Liver (tissue), 9 donors: Measurements from ENCODE around the gene AKAP13. TPM values are rescaled to one million over a fixed set of nuclear protein-coding genes. Genes with fewer than 3 reads are reported as not detected.

ENCODE experiments used
- DNase-seq: peaks from one replicate; pipeline ENCODE4 v3.0.0-alpha.2; 2017; ENCODE audit warnings: low spot score
- H3K27ac ChIP-seq, 2 donors: one replicate each; pipeline ENCODE4 v1.7.0; 2013; ENCODE audit warnings: inconsistent platforms in 2 of 2, low read length in 2 of 2, control low read depth in 1 of 2, low read depth in 1 of 2, mild to moderate bottlenecking in 1 of 2
- H3K27me3 ChIP-seq, 4 donors: one replicate each; pipeline versions ENCODE4 v1.6.1 to v1.7.0; 2013; ENCODE audit warnings: low read length in 3 of 4, inconsistent platforms in 1 of 4, mild to moderate bottlenecking in 1 of 4, moderate library complexity in 1 of 4; ENCODE audit not compliant: control insufficient read depth in 4 of 4, insufficient read depth in 4 of 4
- H3K36me3 ChIP-seq, 4 donors: one replicate each; pipeline versions ENCODE4 v1.6.1 to v1.7.0; 2013; ENCODE audit warnings: low read length in 3 of 4, mild to moderate bottlenecking in 3 of 4, low read depth in 1 of 4, moderate library complexity in 1 of 4; ENCODE audit not compliant: control insufficient read depth in 4 of 4, insufficient read depth in 3 of 4
- H3K4me1 ChIP-seq, 4 donors: one replicate each; pipeline versions ENCODE4 v1.6.1 to v1.7.0; 2013; ENCODE audit warnings: low read length in 3 of 4, mild to moderate bottlenecking in 3 of 4, moderate library complexity in 1 of 4; ENCODE audit not compliant: control insufficient read depth in 4 of 4, insufficient read depth in 4 of 4
- H3K4me3 ChIP-seq, 3 donors: one replicate each; pipeline versions ENCODE4 v1.6.1 to v1.7.0; 2013; ENCODE audit warnings: low read length in 3 of 3, control low read depth in 1 of 3, low read depth in 1 of 3, mild to moderate bottlenecking in 1 of 3
- H3K9ac ChIP-seq, 2 donors: one replicate each; pipeline ENCODE4 v1.7.0; 2013; ENCODE audit warnings: low read length in 2 of 2, mild to moderate bottlenecking in 2 of 2, moderate library complexity in 2 of 2, control low read depth in 1 of 2, low read depth in 1 of 2
- H3K9me3 ChIP-seq, 4 donors: one replicate each; pipeline versions ENCODE4 v1.6.1 to v1.7.0; 2013; ENCODE audit warnings: low read length in 3 of 4; ENCODE audit not compliant: control insufficient read depth in 4 of 4
- CTCF ChIP-seq: fragments of 150-350 bp; IDR thresholded peaks from 2 replicates; pipeline ENCODE4 v1.5.1; 2017; ENCODE audit warnings: improper control_type of control experiment, low read depth, low read length; ENCODE audit not compliant: missing input control
- EGR1 ChIP-seq, 2 donors: IDR thresholded peaks; 2 replicates each; pipeline ENCODE4 v1.6.1; 2016 to 2018; ENCODE audit warnings: antibody characterized with exemption in 2 of 2, low read depth in 2 of 2
- FOXA1 ChIP-seq: IDR thresholded peaks from 2 replicates; pipeline ENCODE4 v1.6.1; 2016; ENCODE audit warnings: antibody characterized with exemption
- FOXA2 ChIP-seq: IDR thresholded peaks from 2 replicates; pipeline ENCODE4 v1.6.1; 2016; ENCODE audit warnings: antibody characterized with exemption
- GABPA ChIP-seq, 2 donors: IDR thresholded peaks in 1 of 2; conservative IDR thresholded peaks in 1 of 2; 2 replicates each; pipeline ENCODE4 v1.6.1; 2016; ENCODE audit warnings: antibody characterized with exemption in 2 of 2, mild to moderate bottlenecking in 1 of 2, moderate library complexity in 1 of 2
- HNF4A ChIP-seq, 2 donors: conservative IDR thresholded peaks; 2 replicates each; pipeline ENCODE4 v1.6.1; 2016; ENCODE audit warnings: antibody characterized with exemption in 2 of 2, mild to moderate bottlenecking in 2 of 2
- HNF4G ChIP-seq: IDR thresholded peaks from 2 replicates; pipeline ENCODE4 v1.6.1; 2016; ENCODE audit warnings: antibody characterized with exemption
- JUND ChIP-seq, 2 donors: IDR thresholded peaks; 2 replicates each; pipeline ENCODE4 v1.6.1; 2016; ENCODE audit warnings: antibody characterized with exemption in 2 of 2
- NR2F2 ChIP-seq: IDR thresholded peaks from 2 replicates; pipeline ENCODE4 v1.6.1; 2016; ENCODE audit warnings: antibody characterized with exemption
- RAD21 ChIP-seq, 2 donors: IDR thresholded peaks; 2 replicates each; pipeline ENCODE4 v1.6.1; 2016; ENCODE audit warnings: antibody characterized with exemption in 2 of 2, mild to moderate bottlenecking in 2 of 2
- RXRA ChIP-seq, 2 donors: IDR thresholded peaks; 2 replicates each; pipeline ENCODE4 v1.6.1; 2017 to 2018; ENCODE audit warnings: antibody characterized with exemption in 2 of 2, mild to moderate bottlenecking in 1 of 2
- TAF1 ChIP-seq: conservative IDR thresholded peaks from 2 replicates; pipeline ENCODE4 v1.6.1; 2016; ENCODE audit warnings: antibody characterized with exemption, mild to moderate bottlenecking
- YY1 ChIP-seq: IDR thresholded peaks from 2 replicates; pipeline ENCODE4 v1.6.1; 2016; ENCODE audit warnings: antibody characterized with exemption, mild to moderate bottlenecking
- ZBTB33 ChIP-seq: IDR thresholded peaks from 2 replicates; pipeline ENCODE4 v1.6.1; 2016; ENCODE audit warnings: antibody characterized with exemption
- WGBS: extraction: QIAGEN DNeasy Blood & Tissue Kit; methylation state at CpG from one replicate; pipeline ENCODE4 v1.1.7; 2013; 5-methylcytosine and 5-hydroxymethylcytosine counted together
- polyA plus RNA-seq, 2 donors: library from polyadenylated mRNA; stranded (reverse) in 1 of 2; unstranded in 1 of 2; fragments of 200-250 nt in 1 of 2; fragments of >200 nt in 1 of 2; fragmentation: Nextera tagmentation in 1 of 2; extraction: Ambion mirVana in 1 of 2; gene quantifications; one replicate each; pipeline versions ENCODE4 v1.2.1 to v1.2.3, GENCODE V29; 2013 to 2015
- total RNA-seq, 2 donors: library from RNA; depleted of rRNA; stranded (reverse); fragments of >200 nt; gene quantifications; one replicate each; pipeline ENCODE4 v1.2.3, GENCODE V29; 2014
- TF ChIP-seq, protein P1 (sequence below): IDR thresholded peaks from 2 replicates; pipeline ENCODE4 v1.6.1; 2016; ENCODE audit warnings: antibody characterized with exemption
- TF ChIP-seq, protein P2 (sequence below): IDR thresholded peaks from 2 replicates; pipeline ENCODE4 v1.6.1; 2016; ENCODE audit warnings: antibody characterized with exemption
- TF ChIP-seq, protein P3 (sequence below): IDR thresholded peaks from 2 replicates; pipeline ENCODE4 v1.6.1; 2016; ENCODE audit warnings: antibody characterized with exemption, mild to moderate bottlenecking
- donor health status: healthy.
- donor health status: healthy.
- donor health status: healthy.
- donor health status: healthy.
- donor health status: healthy.

The AKAP13 gene
- total and polyA plus RNA-seq, 4 donors: 18.6 to 92.3 (median 37.4) TPM

DNA sequence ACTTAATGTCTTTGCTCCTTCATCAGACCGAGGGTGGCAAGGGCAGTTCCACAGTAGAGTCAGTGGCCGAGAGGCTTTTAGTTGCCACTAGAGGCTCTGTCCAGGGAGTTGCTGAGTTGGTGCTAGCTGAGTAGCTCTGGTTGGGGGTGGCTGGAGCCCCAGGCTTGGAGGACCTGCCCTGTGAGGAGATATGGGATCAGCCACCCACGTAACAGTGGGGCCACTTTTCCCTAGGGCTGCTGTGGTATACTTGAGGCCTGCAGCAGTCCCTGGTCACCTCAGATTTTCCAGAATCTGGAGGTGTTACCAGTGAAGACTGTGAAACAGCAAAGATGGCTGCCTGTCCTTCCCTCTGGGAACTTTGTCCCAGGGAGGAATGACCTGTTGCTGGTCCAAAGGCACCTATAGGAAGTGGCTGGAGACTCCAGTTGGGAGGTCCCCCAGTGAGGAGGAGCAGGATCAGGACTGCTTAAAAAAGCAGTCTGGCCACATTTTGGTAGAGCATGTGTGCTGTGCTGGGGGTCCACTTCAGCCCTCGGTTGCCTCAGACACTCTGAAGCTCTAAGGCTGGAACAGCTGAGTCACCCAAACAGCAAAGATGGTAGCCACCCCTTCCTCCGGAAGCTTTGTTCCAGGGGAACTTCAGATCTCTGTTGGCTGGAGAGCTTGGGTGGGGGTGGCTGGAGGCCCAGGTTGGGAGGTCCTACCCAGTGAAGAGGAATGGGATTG, 72.9 kb downstream of the AKAP13 start:
- H3K27ac ChIP-seq: no peak overlapping the region
- H3K9me3 ChIP-seq: peaks cover 0 to 8% (median 0%) of the 10 kb centered on the region in 4 donors
- H3K4me1 ChIP-seq: peaks cover 0 to 6% (median 0%) of the 10 kb centered on the region in 4 donors
- no peaks in the 10 kb centered on the region for H3K27me3 ChIP-seq
- no peak for DNase-seq
- 96% methylated on average over 5 of the region's 5 CpGs for WGBS
- no peak overlapping the region for H3K4me3 ChIP-seq
- TF ChIP-seq, protein P1, sequence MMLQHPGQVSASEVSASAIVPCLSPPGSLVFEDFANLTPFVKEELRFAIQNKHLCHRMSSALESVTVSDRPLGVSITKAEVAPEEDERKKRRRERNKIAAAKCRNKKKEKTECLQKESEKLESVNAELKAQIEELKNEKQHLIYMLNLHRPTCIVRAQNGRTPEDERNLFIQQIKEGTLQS: no peak
- TF ChIP-seq RXRA (IDR thresholded peaks at IDR 0.05): no peak
- TF ChIP-seq ZBTB33: no peak
- TF ChIP-seq HNF4G: no peak
- no peak for TF ChIP-seq RAD21 (IDR thresholded peaks at IDR 0.05)
- TF ChIP-seq YY1: no peak
- TF ChIP-seq TAF1: no peak
- TF ChIP-seq HNF4A (conservative IDR thresholded peaks at IDR 0.05): no peak
- TF ChIP-seq, protein P2, sequence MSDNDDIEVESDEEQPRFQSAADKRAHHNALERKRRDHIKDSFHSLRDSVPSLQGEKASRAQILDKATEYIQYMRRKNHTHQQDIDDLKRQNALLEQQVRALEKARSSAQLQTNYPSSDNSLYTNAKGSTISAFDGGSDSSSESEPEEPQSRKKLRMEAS: no peak
- TF ChIP-seq JUND (IDR thresholded peaks at IDR 0.05): no peak
- TF ChIP-seq FOXA2: no peak
- TF ChIP-seq, protein P3, sequence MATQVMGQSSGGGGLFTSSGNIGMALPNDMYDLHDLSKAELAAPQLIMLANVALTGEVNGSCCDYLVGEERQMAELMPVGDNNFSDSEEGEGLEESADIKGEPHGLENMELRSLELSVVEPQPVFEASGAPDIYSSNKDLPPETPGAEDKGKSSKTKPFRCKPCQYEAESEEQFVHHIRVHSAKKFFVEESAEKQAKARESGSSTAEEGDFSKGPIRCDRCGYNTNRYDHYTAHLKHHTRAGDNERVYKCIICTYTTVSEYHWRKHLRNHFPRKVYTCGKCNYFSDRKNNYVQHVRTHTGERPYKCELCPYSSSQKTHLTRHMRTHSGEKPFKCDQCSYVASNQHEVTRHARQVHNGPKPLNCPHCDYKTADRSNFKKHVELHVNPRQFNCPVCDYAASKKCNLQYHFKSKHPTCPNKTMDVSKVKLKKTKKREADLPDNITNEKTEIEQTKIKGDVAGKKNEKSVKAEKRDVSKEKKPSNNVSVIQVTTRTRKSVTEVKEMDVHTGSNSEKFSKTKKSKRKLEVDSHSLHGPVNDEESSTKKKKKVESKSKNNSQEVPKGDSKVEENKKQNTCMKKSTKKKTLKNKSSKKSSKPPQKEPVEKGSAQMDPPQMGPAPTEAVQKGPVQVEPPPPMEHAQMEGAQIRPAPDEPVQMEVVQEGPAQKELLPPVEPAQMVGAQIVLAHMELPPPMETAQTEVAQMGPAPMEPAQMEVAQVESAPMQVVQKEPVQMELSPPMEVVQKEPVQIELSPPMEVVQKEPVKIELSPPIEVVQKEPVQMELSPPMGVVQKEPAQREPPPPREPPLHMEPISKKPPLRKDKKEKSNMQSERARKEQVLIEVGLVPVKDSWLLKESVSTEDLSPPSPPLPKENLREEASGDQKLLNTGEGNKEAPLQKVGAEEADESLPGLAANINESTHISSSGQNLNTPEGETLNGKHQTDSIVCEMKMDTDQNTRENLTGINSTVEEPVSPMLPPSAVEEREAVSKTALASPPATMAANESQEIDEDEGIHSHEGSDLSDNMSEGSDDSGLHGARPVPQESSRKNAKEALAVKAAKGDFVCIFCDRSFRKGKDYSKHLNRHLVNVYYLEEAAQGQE: no peak
- TF ChIP-seq CTCF: no peak
- no peak for TF ChIP-seq EGR1 (IDR thresholded peaks at IDR 0.05; ENCODE audit: low read depth in 2 of 2)
- TF ChIP-seq FOXA1: no peak
- TF ChIP-seq GABPA (IDR thresholded peaks at IDR 0.05 in 1 of 2, conservative IDR thresholded peaks at IDR 0.05 in 1 of 2): no peak
- TF ChIP-seq NR2F2: no peak
- H3K9ac ChIP-seq: no peak overlapping the region
- no peaks in the 10 kb centered on the region for H3K36me3 ChIP-seq
